NT2/D1 (cell line): Measurements from ENCODE around the gene ARHGAP22.

Experiments
- SUZ12 ChIP-seq: IDR thresholded peaks from 2 replicates; pipeline ENCODE4 v1.6.1; 2011; ENCODE audit not compliant: insufficient read length, insufficient read depth; ENCODE audit errors: extremely low read depth
- ZNF274 ChIP-seq: IDR thresholded peaks from 2 replicates; pipeline ENCODE4 v1.6.1; 2011; ENCODE audit warnings: mild to moderate bottlenecking, low read depth, low read length

DNA sequence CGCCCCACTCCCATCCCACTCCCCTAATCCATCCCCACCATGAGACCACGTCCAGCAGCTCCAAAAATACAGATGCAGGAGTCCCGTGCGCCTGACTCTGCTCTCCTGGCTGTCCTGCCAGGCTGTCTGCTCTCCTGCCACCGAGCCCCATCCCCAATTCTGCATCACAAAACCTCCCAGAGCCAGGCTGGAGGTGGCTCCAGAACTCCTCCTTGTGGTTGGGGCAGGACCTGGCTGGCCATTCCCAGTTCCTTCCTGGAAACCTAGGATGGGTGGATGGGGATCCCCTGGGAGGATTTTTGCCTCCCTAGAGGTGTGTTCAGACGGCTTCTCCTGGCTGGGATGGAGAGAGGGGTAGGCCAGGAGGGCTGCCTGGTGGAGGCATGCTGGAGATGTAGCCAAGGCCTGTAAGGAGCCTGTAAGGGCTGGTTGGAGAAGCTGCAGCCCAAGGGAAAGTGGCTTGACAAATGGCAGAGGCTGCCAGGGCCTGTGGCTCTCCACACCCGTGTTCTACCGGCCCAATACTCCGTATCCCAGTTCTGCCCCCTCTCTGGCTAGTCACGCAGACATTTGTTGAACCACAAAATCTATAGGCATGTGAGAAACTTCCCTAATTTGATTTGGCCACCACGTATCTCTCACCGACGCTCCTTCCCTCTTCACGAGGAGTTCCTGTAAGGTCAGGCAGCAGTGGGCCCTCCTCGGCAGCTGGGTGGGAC, 99.3 kb downstream of the ARHGAP22 start:
- TF ChIP-seq SUZ12 = no peak
- no peak for TF ChIP-seq ZNF274
